ENCODE measurements around the gene CDC37.

The CDC37 gene

DNA sequence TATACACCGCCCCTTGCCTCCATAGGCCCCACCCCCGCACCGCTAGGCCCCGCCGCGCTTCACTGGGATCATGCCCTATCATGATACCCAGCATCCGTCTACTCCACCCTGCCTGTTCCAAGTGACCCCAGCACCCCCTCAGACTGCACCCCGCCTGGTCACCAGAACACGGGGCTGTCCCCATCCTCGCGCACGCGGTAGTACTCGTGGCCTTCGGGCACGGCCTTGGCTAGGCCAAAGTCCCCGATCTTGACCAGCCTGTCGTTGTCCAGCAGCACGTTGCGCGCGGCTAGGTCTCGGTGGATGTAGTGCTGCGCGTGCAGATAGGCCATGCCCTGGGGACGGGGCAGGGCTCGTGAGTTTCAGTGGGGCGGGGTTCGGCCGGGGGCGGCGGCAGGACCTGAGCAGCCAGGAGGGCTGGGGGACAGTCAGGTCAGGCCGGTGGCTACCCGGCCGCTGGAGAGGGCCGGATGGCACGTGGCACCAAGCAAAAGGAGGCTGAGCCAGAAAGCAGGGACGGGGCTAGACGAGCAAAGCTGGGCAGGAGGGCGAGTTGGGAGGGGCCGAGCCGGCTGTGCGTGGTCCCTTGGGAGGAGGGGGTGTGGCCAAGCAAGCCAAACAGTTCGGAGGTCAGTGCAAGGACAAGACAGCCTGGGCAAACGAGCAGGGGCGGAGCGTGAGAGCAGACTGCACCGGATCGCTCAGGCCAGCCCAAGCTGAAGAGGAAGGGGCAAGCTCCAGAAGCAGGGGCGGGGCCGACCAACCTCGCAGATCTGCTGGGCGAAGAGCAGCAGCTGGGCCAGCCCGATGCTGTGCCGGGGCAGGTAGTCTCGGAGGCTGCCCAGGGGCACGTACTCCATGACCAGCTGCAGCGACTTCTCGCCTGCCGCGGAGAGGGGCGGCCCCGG is 50.3 kb downstream of the CDC37 start:
- DNase-seq, result no peak

DNA sequence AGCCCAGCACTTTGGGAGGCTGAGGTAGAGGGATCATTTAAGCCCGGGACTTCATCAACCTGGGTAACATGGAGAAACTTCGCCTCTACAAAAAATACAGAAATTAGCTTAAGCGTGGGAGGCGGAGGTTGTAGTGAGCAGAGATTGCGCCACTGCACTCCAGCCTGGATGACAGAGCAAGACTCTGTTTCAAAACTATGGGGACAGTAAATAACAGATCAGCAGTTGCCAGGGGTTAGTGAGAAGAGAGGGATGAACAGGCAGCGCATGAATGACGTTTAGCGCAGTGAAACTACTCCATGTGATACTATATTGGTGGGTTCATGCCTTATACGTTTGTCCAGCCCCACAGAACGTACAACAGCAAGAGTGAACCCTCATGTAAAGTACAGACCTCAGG is 56.8 kb downstream of the CDC37 start:
- DNase-seq, result no peak

DNA sequence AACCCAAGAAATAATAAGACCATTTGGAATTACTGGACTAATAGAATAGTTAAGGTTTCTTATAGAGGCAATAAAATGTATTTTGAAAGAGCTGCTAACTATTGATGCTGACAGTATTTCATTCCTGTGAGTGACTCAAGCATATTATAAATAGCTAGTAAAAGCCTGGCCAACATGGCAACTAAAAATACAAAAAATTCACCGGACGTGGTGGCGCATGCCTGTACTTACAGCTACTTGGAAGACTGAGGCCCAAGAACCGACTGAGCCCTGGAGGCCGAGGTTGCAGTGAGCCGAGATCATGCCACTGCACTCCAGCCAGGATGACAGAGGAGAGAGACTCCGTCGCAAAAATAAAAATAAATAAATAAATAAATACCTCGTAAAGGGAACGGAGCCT is 58.6 kb downstream of the CDC37 start:
- no peak for DNase-seq

DNA sequence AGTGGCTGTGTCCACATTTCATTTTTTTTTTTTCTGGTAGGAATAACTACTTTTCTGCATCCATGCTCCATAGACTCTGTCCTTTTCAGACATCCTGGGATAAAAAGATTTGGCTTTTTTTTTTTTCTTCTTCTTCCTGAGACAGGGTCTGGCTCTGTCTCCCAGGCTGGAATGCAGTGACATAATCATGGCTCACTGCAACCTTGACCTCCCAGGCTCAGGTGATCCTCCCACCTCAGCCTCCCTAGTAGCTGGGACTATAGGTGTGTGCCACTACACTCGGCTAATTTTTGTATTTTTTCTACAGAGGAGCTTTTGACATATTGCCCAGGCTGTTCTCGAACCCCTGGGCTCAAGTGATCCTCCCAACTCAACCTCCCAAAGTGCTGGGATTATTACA is 59.8 kb downstream of the CDC37 start:
- DNase-seq, result no peak
